Stimulated activated memory B cell treated with anti-CD40 and anti-IgM and Interleukin-4, amounts not matched to agents 10 μg/mL and 1 μg/mL and 100 μg/mL, for 72 hours (primary cell): ENCODE results near the gene PPM1L.

Experiments
- ATAC-seq: fragments of 150-1000 bp; cut with Tn5 transposase; 2 replicates; pipeline ENCODE4 v1.10.0; 2021
- H3K27ac Mint-ChIP-seq: one replicate; pipeline ENCODE4 v1.8.0; 2022; ENCODE audit warnings: mild to moderate bottlenecking, mixed read lengths
- H3K27me3 Mint-ChIP-seq: one replicate; pipeline ENCODE4 v1.8.0; 2022; ENCODE audit warnings: mixed read lengths
- H3K36me3 Mint-ChIP-seq: one replicate; pipeline ENCODE4 v1.8.0; 2022; ENCODE audit warnings: mixed read lengths
- H3K4me1 Mint-ChIP-seq: one replicate; pipeline ENCODE4 v1.8.0; 2022; ENCODE audit warnings: mixed read lengths
- H3K4me3 Mint-ChIP-seq: one replicate; pipeline ENCODE4 v1.8.0; 2022; ENCODE audit warnings: mild to moderate bottlenecking, moderate library complexity, mixed read lengths
- H3K9me3 Mint-ChIP-seq: one replicate; pipeline ENCODE4 v1.8.0; 2022; ENCODE audit warnings: mixed read lengths

Gene PPM1L

GRCh38 chr3:160893207-160893606, 137.2 kb downstream of the PPM1L start:
- H3K4me3 Mint-ChIP-seq, result no peak overlapping the region
- no peak overlapping the region for H3K27ac Mint-ChIP-seq
- peaks cover 7% of the 10 kb centered on the region for H3K9me3 Mint-ChIP-seq
- H3K27me3 Mint-ChIP-seq, result no peaks in the 10 kb centered on the region
- peaks cover 6% of the 10 kb centered on the region for H3K4me1 Mint-ChIP-seq
- no peak for ATAC-seq
- H3K36me3 Mint-ChIP-seq, result peaks cover 10% of the 10 kb centered on the region

- H3K27me3 Mint-ChIP-seq, result no peaks in the 10 kb centered on the region
- no peak overlapping the region for H3K4me3 Mint-ChIP-seq
- H3K4me1 Mint-ChIP-seq, result no peaks in the 10 kb centered on the region
- ATAC-seq, result no peak
- H3K36me3 Mint-ChIP-seq, result no peaks in the 10 kb centered on the region
- no peak overlapping the region for H3K27ac Mint-ChIP-seq
- no peaks in the 10 kb centered on the region for H3K9me3 Mint-ChIP-seq
These were observed 148.7 kb downstream of the PPM1L start for GRCh38 chr3:160904691-160905090.

- H3K4me3 Mint-ChIP-seq, result no peak overlapping the region
- no peaks in the 10 kb centered on the region for H3K36me3 Mint-ChIP-seq
- H3K27ac Mint-ChIP-seq, result no peak overlapping the region
- no peaks in the 10 kb centered on the region for H3K27me3 Mint-ChIP-seq
- no peaks in the 10 kb centered on the region for H3K9me3 Mint-ChIP-seq
- no peaks in the 10 kb centered on the region for H3K4me1 Mint-ChIP-seq
- ATAC-seq, result no peak
These were observed 150.6 kb downstream of the PPM1L start for GRCh38 chr3:160906646-160907045.

GRCh38 chr3:160909917-160910316, 153.9 kb downstream of the PPM1L start:
- H3K4me3 Mint-ChIP-seq, result no peak overlapping the region
- H3K9me3 Mint-ChIP-seq, result no peaks in the 10 kb centered on the region
- no peak for ATAC-seq
- H3K4me1 Mint-ChIP-seq, result no peaks in the 10 kb centered on the region
- H3K36me3 Mint-ChIP-seq, result no peaks in the 10 kb centered on the region
- no peaks in the 10 kb centered on the region for H3K27me3 Mint-ChIP-seq
- no peak overlapping the region for H3K27ac Mint-ChIP-seq

- Mint-ChIP-seq H3K4me3 (no peak overlapping the region), H3K4me1 (no peaks in the 10 kb centered on the region), H3K9me3 (no peaks in the 10 kb centered on the region), H3K27ac (no peak overlapping the region), H3K27me3 (no peaks in the 10 kb centered on the region), H3K36me3 (no peaks in the 10 kb centered on the region)
- ATAC-seq, result no peak
These were observed 155.4 kb downstream of the PPM1L start for GRCh38 chr3:160911411-160911810.

GRCh38 chr3:160916472-160916871, 160.4 kb downstream of the PPM1L start:
- peaks cover 5% of the 10 kb centered on the region for H3K4me1 Mint-ChIP-seq
- no peak overlapping the region for H3K27ac Mint-ChIP-seq
- no peaks in the 10 kb centered on the region for H3K36me3 Mint-ChIP-seq
- H3K9me3 Mint-ChIP-seq, result no peaks in the 10 kb centered on the region
- no peaks in the 10 kb centered on the region for H3K27me3 Mint-ChIP-seq
- H3K4me3 Mint-ChIP-seq, result no peak overlapping the region
- no peak for ATAC-seq

- no peaks in the 10 kb centered on the region for H3K27me3 Mint-ChIP-seq
- no peak overlapping the region for H3K27ac Mint-ChIP-seq
- ATAC-seq, result no peak
- no peak overlapping the region for H3K4me3 Mint-ChIP-seq
- H3K9me3 Mint-ChIP-seq, result no peaks in the 10 kb centered on the region
- H3K4me1 Mint-ChIP-seq, result peaks cover 5% of the 10 kb centered on the region
- no peaks in the 10 kb centered on the region for H3K36me3 Mint-ChIP-seq
These were observed 163.9 kb downstream of the PPM1L start for GRCh38 chr3:160919942-160920341.

GRCh38 chr3:160921020-160921635, 165.1 kb downstream of the PPM1L start:
- no peak overlapping the region for H3K27ac Mint-ChIP-seq
- no peaks in the 10 kb centered on the region for H3K9me3 Mint-ChIP-seq
- no peak for ATAC-seq
- no peaks in the 10 kb centered on the region for H3K36me3 Mint-ChIP-seq
- H3K4me3 Mint-ChIP-seq, result no peak overlapping the region
- peaks cover 5% of the 10 kb centered on the region for H3K4me1 Mint-ChIP-seq
- H3K27me3 Mint-ChIP-seq, result no peaks in the 10 kb centered on the region

- H3K27me3 Mint-ChIP-seq, result no peaks in the 10 kb centered on the region
- H3K4me1 Mint-ChIP-seq, result peaks cover 5% of the 10 kb centered on the region
- H3K4me3 Mint-ChIP-seq, result no peak overlapping the region
These were observed 168.7 kb downstream of the PPM1L start for GRCh38 chr3:160924776-160925175.

GRCh38 chr3:160927620-160928019, 171.6 kb downstream of the PPM1L start:
- Mint-ChIP-seq H3K9me3 (no peaks in the 10 kb centered on the region), H3K27ac (no peak overlapping the region), H3K4me1 (no peaks in the 10 kb centered on the region), H3K4me3 (no peak overlapping the region), H3K27me3 (no peaks in the 10 kb centered on the region), H3K36me3 (no peaks in the 10 kb centered on the region)
- ATAC-seq, result no peak

More at GRCh38 chr3:160924776-160925175, 168.7 kb downstream of the PPM1L start:
- Mint-ChIP-seq H3K36me3 (no peaks in the 10 kb centered on the region), H3K9me3 (no peaks in the 10 kb centered on the region), H3K27ac (no peak overlapping the region)
- ATAC-seq, result no peak

- no peak for ATAC-seq
- H3K9me3 Mint-ChIP-seq, result no peaks in the 10 kb centered on the region
- H3K4me3 Mint-ChIP-seq, result no peak overlapping the region
- no peaks in the 10 kb centered on the region for H3K27me3 Mint-ChIP-seq
- H3K36me3 Mint-ChIP-seq, result no peaks in the 10 kb centered on the region
- no peak overlapping the region for H3K27ac Mint-ChIP-seq
- H3K4me1 Mint-ChIP-seq, result no peaks in the 10 kb centered on the region
These were observed 172.2 kb downstream of the PPM1L start for GRCh38 chr3:160928183-160928726.

GRCh38 chr3:160929595-160929994, 173.6 kb downstream of the PPM1L start:
- Mint-ChIP-seq H3K27ac (no peak overlapping the region), H3K27me3 (no peaks in the 10 kb centered on the region), H3K9me3 (no peaks in the 10 kb centered on the region), H3K36me3 (no peaks in the 10 kb centered on the region), H3K4me1 (no peaks in the 10 kb centered on the region), H3K4me3 (no peak overlapping the region)
- no peak for ATAC-seq

- no peaks in the 10 kb centered on the region for H3K36me3 Mint-ChIP-seq
- H3K4me1 Mint-ChIP-seq, result peaks cover 4% of the 10 kb centered on the region
- H3K27ac Mint-ChIP-seq, result no peak overlapping the region
- H3K4me3 Mint-ChIP-seq, result no peak overlapping the region
- H3K27me3 Mint-ChIP-seq, result no peaks in the 10 kb centered on the region
- no peaks in the 10 kb centered on the region for H3K9me3 Mint-ChIP-seq
- no peak for ATAC-seq
These were observed 175.4 kb downstream of the PPM1L start for GRCh38 chr3:160931474-160931873.

GRCh38 chr3:160935413-160936095, 179.5 kb downstream of the PPM1L start:
- Mint-ChIP-seq H3K4me3 (no peak overlapping the region), H3K36me3 (peaks cover 5% of the 10 kb centered on the region), H3K27me3 (no peaks in the 10 kb centered on the region), H3K27ac (peak overlapping the region; percentile 58), H3K4me1 (peaks cover 4% of the 10 kb centered on the region), H3K9me3 (no peaks in the 10 kb centered on the region)
- ATAC-seq, result no peak

- no peak overlapping the region for H3K4me3 Mint-ChIP-seq
- H3K27ac Mint-ChIP-seq, result no peak overlapping the region
- peak; percentile 64 for ATAC-seq
- H3K4me1 Mint-ChIP-seq, result peaks cover 7% of the 10 kb centered on the region
- peaks cover 5% of the 10 kb centered on the region for H3K36me3 Mint-ChIP-seq
- H3K9me3 Mint-ChIP-seq, result no peaks in the 10 kb centered on the region
- no peaks in the 10 kb centered on the region for H3K27me3 Mint-ChIP-seq
These were observed 186.0 kb downstream of the PPM1L start for GRCh38 chr3:160941885-160942494.

- no peaks in the 10 kb centered on the region for H3K9me3 Mint-ChIP-seq
- no peak overlapping the region for H3K27ac Mint-ChIP-seq
- ATAC-seq, result no peak
- no peaks in the 10 kb centered on the region for H3K27me3 Mint-ChIP-seq
- peaks cover 7% of the 10 kb centered on the region for H3K4me1 Mint-ChIP-seq
- H3K4me3 Mint-ChIP-seq, result no peak overlapping the region
- H3K36me3 Mint-ChIP-seq, result peaks cover 5% of the 10 kb centered on the region
These were observed 188.0 kb downstream of the PPM1L start for GRCh38 chr3:160943996-160944395.
